Endothelial cell of umbilical vein (primary cell): ENCODE results near the gene KCND2. TPM values are rescaled to one million over a fixed set of nuclear protein-coding genes. Genes with fewer than 3 reads are reported as not detected.

Experiments used
- BruUV-seq: library from RNA; stranded (reverse); fragments of 400-500 nt; replicated peaks from 2 replicates; lab custom pipeline; 2021; lab: Mats Ljungman, UMichigan
- CTCF ChIA-PET: fragments of 300-600, 350-600 bp; sonication (Branson Sonifier 250); formaldehyde crosslinking; loops from one replicate; lab custom pipeline; 2021; ENCODE audit warnings: antibody characterized with exemption, inconsistent platforms; lab: Charles Lee
- POLR2A ChIA-PET: fragments of 300-600, 350-600 bp; sonication (Branson Sonifier 250); formaldehyde crosslinking; loops from one replicate; lab custom pipeline; 2021; ENCODE audit warnings: antibody characterized with exemption, inconsistent platforms; lab: Charles Lee
- DNase-seq: peaks from one replicate; pipeline ENCODE4 v3.0.0-alpha.2; 2011; ENCODE audit warnings: low read depth, low spot score
- FAIRE-seq: peaks from 2 replicates; lab custom pipeline; 2011; peaks lifted over from hg19 to GRCh38; lab: Jason Lieb, UNC
- H2AFZ ChIP-seq: 2 replicates; pipeline ENCODE4 v1.6.0; 2012; ENCODE audit warnings: low read depth, low read length, control low read depth, inconsistent platforms
- H3K27ac ChIP-seq: 2 replicates; pipeline ENCODE4 v1.5.1; 2011; ENCODE audit warnings: low read depth, mild to moderate bottlenecking, control low read depth, low read length, moderate library complexity; ENCODE audit not compliant: insufficient read depth
- H3K27me3 ChIP-seq, 2 experiments: 2 replicates each; pipeline versions ENCODE4 v1.6.0 to v1.6.1; 2011; ENCODE audit warnings: low read length in 2 of 2, mixed read lengths in 1 of 2; ENCODE audit not compliant: control insufficient read depth in 2 of 2, insufficient read depth in 2 of 2
- H3K36me3 ChIP-seq, 2 experiments: 2 replicates in 1 of 2; 3 replicates in 1 of 2; pipeline ENCODE4 v1.5.1; 2011; ENCODE audit warnings: low read length in 2 of 2, mild to moderate bottlenecking in 1 of 2, moderate library complexity in 1 of 2; ENCODE audit not compliant: control insufficient read depth in 2 of 2, insufficient read depth in 2 of 2; ENCODE audit errors: extremely low read depth in 1 of 2
- H3K4me1 ChIP-seq: 3 replicates; pipeline ENCODE4 v1.5.1; 2011; ENCODE audit warnings: mild to moderate bottlenecking, low read length; ENCODE audit not compliant: control insufficient read depth, insufficient read depth; ENCODE audit errors: extremely low read depth
- H3K4me2 ChIP-seq: 2 replicates; pipeline ENCODE4 v1.6.1; 2011; ENCODE audit warnings: low read length, control low read depth, mixed read lengths; ENCODE audit not compliant: insufficient read depth
- H3K4me3 ChIP-seq, 3 experiments: fragments of 200-600 bp in 1 of 3; sonication (generic), shearing (Covaris generic) in 1 of 3; replicated peaks in 1 of 3; 2 replicates each; pipeline ENCODE4 v1.5.1; 2011 to 2016; ENCODE audit warnings: control low read depth in 3 of 3, low read length in 3 of 3, mild to moderate bottlenecking in 2 of 3, inconsistent platforms in 1 of 3, low read depth in 1 of 3, moderate library complexity in 1 of 3; ENCODE audit not compliant: insufficient read depth in 1 of 3
- H3K79me2 ChIP-seq: 2 replicates; pipeline ENCODE4 v1.6.0; 2012; ENCODE audit warnings: low read length, inconsistent platforms; ENCODE audit not compliant: control insufficient read depth, insufficient read depth
- H3K9ac ChIP-seq: replicated peaks from 2 replicates; pipeline ENCODE3; 2011; ENCODE audit warnings: low read length, control low read depth; ENCODE audit not compliant: insufficient read depth; ENCODE audit errors: extremely low read depth
- H3K9me1 ChIP-seq: replicated peaks from 3 replicates; pipeline ENCODE4 v1.6.0; 2011; ENCODE audit warnings: mild to moderate bottlenecking, low read length; ENCODE audit not compliant: control insufficient read depth, insufficient read depth; ENCODE audit errors: extremely low read depth
- H3K9me3 ChIP-seq: replicated peaks from 2 replicates; pipeline ENCODE4 v1.5.1; 2012; ENCODE audit warnings: low read length, inconsistent platforms; ENCODE audit not compliant: control insufficient read depth, insufficient read depth
- H4K20me1 ChIP-seq: replicated peaks from 2 replicates; pipeline ENCODE3; 2011; ENCODE audit warnings: mild to moderate bottlenecking, low read length; ENCODE audit not compliant: control insufficient read depth, insufficient read depth; ENCODE audit errors: extremely low read depth
- CTCF ChIP-seq, 2 donors: IDR thresholded peaks; 1 replicate in 1 of 2; 2 replicates in 1 of 2; pipeline ENCODE4 v1.5.1; 2011; ENCODE audit warnings: low read length in 2 of 2, mild to moderate bottlenecking in 2 of 2, moderate library complexity in 2 of 2, control low read depth in 1 of 2, inconsistent platforms in 1 of 2, low read depth in 1 of 2; ENCODE audit not compliant: insufficient read depth in 1 of 2; ENCODE audit errors: extremely low read depth in 1 of 2
- EZH2 ChIP-seq: IDR thresholded peaks from 2 replicates; pipeline ENCODE4 v1.6.1; 2012; ENCODE audit warnings: borderline replicate concordance, low read depth, mild to moderate bottlenecking, moderate library complexity, low read length, inconsistent platforms; ENCODE audit not compliant: severe bottlenecking
- FOS ChIP-seq: IDR thresholded peaks from 2 replicates; pipeline ENCODE4 v1.6.1; 2011; ENCODE audit warnings: mild to moderate bottlenecking, low read length, moderate library complexity, borderline replicate concordance; ENCODE audit not compliant: insufficient read depth
- GATA2 ChIP-seq: IDR thresholded peaks from 2 replicates; pipeline ENCODE4 v1.7.0; 2011; ENCODE audit warnings: low read depth, mild to moderate bottlenecking, moderate library complexity, mixed read lengths, low read length; ENCODE audit not compliant: insufficient read length, insufficient read depth
- JUN ChIP-seq: IDR thresholded peaks from 2 replicates; pipeline ENCODE4 v1.6.1; 2011; ENCODE audit warnings: borderline replicate concordance, low read depth; ENCODE audit not compliant: insufficient read length, insufficient read depth
- MAX ChIP-seq: IDR thresholded peaks from 2 replicates; pipeline ENCODE4 v1.6.1; 2011; ENCODE audit not compliant: insufficient read depth, insufficient read length
- MYC ChIP-seq: IDR thresholded peaks from one replicate; pipeline ENCODE4 v1.6.1; 2011; ENCODE audit warnings: mild to moderate bottlenecking, low read depth, low read length
- POLR2A ChIP-seq: IDR thresholded peaks from 2 replicates; pipeline ENCODE4 v1.6.1; 2012; ENCODE audit warnings: low read depth, mild to moderate bottlenecking, control low read depth, low read length
- POLR2AphosphoS5 ChIP-seq: IDR thresholded peaks from 2 replicates; pipeline ENCODE4 v1.6.1; 2012; ENCODE audit warnings: low read depth, mild to moderate bottlenecking, control low read depth, low read length, moderate library complexity; ENCODE audit not compliant: insufficient read depth
- dilution Hi-C: fragments of 300-500 bp; cut with MboI; formaldehyde crosslinking; loops from one replicate; pipeline ENCODE4 v1.15.0; 2019; ENCODE audit warnings: low sequenced_read_pairs; ENCODE audit not compliant: extremely low pct_ligation_motif_present
- intact Hi-C: fragments of 100-400 bp; cut with micrococcal nuclease; formaldehyde crosslinking; loops from one replicate; pipeline ENCODE4 v1.10.0; 2022
- polyA plus RNA-seq, 4 experiments: library from polyadenylated mRNA; depleted of rRNA in 3 of 4; stranded (reverse) in 3 of 4; unstranded in 1 of 4; fragments of >200 nt; gene quantifications; 2 replicates each; pipeline versions ENCODE4 v1.2.1 to v1.2.3, GENCODE V29; 2011 to 2012; ENCODE audit warnings: missing spikeins in 1 of 4
- total RNA-seq: library from RNA; stranded (reverse); gene quantifications from 2 replicates; pipeline ENCODE4 v1.2.3, GENCODE V29; 2021

KCND2 gene
- total and polyA plus RNA-seq, 2 donors (not counting 3 experiments of a cell fraction or from before 2014, with no cell fraction given) = not detected

- ChIA-PET CTCF (no interaction called here), POLR2A (no interaction called here)
- no peaks in the 10 kb centered on the region for H3K4me1 ChIP-seq
- no TSS peak for BruUV-seq
- no peak overlapping the region for H3K9ac ChIP-seq
- FAIRE-seq (no peak), DNase-seq (no peak)
- H3K9me1 ChIP-seq = no peaks in the 10 kb centered on the region
- no peak overlapping the region for H3K4me2 ChIP-seq
- no peaks in the 10 kb centered on the region for H3K9me3 ChIP-seq
- H4K20me1 ChIP-seq = no peaks in the 10 kb centered on the region
- H3K4me3 ChIP-seq = no peak overlapping the region
- dilution Hi-C loops (no loop called here), intact Hi-C loops (no loop called here)
- H2AFZ ChIP-seq = no peak overlapping the region
- H3K27ac ChIP-seq = no peak overlapping the region
- no peaks in the 10 kb centered on the region for H3K79me2 ChIP-seq
- TF ChIP-seq JUN = no peak
- no peak for TF ChIP-seq POLR2AphosphoS5
- no peaks in the 10 kb centered on the region for H3K27me3 ChIP-seq
- H3K36me3 ChIP-seq = no peaks in the 10 kb centered on the region
Measured at GRCh38 chr7:120475994-120476393, 203.0 kb downstream of the KCND2 start.

- TF ChIP-seq JUN (no peak), EZH2 (no peak), POLR2AphosphoS5 (no peak), CTCF (IDR thresholded peaks at IDR 0.05; ENCODE audit: extremely low read depth in 1 of 2, insufficient read depth in 1 of 2, low read depth in 1 of 2, low read length in 2 of 2) (no peak), MYC (no peak), POLR2A (no peak), MAX (no peak), FOS (no peak), GATA2 (no peak)
- dilution Hi-C loops = no loop called here
- H3K4me1 ChIP-seq = no peaks in the 10 kb centered on the region
- H3K9ac ChIP-seq = no peak overlapping the region
- H3K27ac ChIP-seq = no peak overlapping the region
- no peak for FAIRE-seq
- no peak overlapping the region for H2AFZ ChIP-seq
- no peak for DNase-seq
- H3K4me3 ChIP-seq = no peak overlapping the region
- no peaks in the 10 kb centered on the region for H3K79me2 ChIP-seq
- no peaks in the 10 kb centered on the region for H3K9me3 ChIP-seq
- no peaks in the 10 kb centered on the region for H3K36me3 ChIP-seq
- ChIA-PET CTCF (no interaction called here), POLR2A (no interaction called here)
- no peaks in the 10 kb centered on the region for H3K9me1 ChIP-seq
- H4K20me1 ChIP-seq = no peaks in the 10 kb centered on the region
- H3K27me3 ChIP-seq = no peaks in the 10 kb centered on the region
- intact Hi-C loops = no loop called here
- no TSS peak for BruUV-seq
- H3K4me2 ChIP-seq = no peak overlapping the region
Measured at GRCh38 chr7:120480472-120480871, 207.5 kb downstream of the KCND2 start.
